ENCODE results near the gene AUTS2.

Gene AUTS2

GRCh38 chr7:70298780-70299471 lies 700.7 kb downstream of the AUTS2 start:
- no peak for DNase-seq

- no peak for DNase-seq
These were observed 701.2 kb downstream of the AUTS2 start for GRCh38 chr7:70299472-70299807.

GRCh38 chr7:70301673-70302185 lies 703.5 kb downstream of the AUTS2 start:
- no peak for DNase-seq

- no peak for DNase-seq
These were observed 705.0 kb downstream of the AUTS2 start for GRCh38 chr7:70303309-70303708.

GRCh38 chr7:70303780-70304179 lies 705.5 kb downstream of the AUTS2 start:
- DNase-seq: no peak

- no peak for DNase-seq
These were observed 707.9 kb downstream of the AUTS2 start for GRCh38 chr7:70306173-70306572.

GRCh38 chr7:70307544-70308106 lies 709.4 kb downstream of the AUTS2 start:
- DNase-seq: no peak

- DNase-seq: no peak
These were observed 714.1 kb downstream of the AUTS2 start for GRCh38 chr7:70312336-70312735.

- DNase-seq: no peak
These were observed 715.0 kb downstream of the AUTS2 start for GRCh38 chr7:70313271-70313670.

- DNase-seq: no peak
These were observed 715.4 kb downstream of the AUTS2 start for GRCh38 chr7:70313687-70314086.

- DNase-seq: no peak
These were observed 715.9 kb downstream of the AUTS2 start for GRCh38 chr7:70314221-70314620.

GRCh38 chr7:70316745-70317144 lies 718.5 kb downstream of the AUTS2 start:
- no peak for DNase-seq

- DNase-seq: no peak
These were observed 719.1 kb downstream of the AUTS2 start for GRCh38 chr7:70317356-70317755.

- DNase-seq: no peak
These were observed 720.2 kb downstream of the AUTS2 start for GRCh38 chr7:70318511-70318910.

- DNase-seq: no peak
These were observed 720.8 kb downstream of the AUTS2 start for GRCh38 chr7:70319057-70319456.

GRCh38 chr7:70321016-70321590 lies 722.8 kb downstream of the AUTS2 start:
- DNase-seq: no peak

GRCh38 chr7:70322856-70323255 lies 724.6 kb downstream of the AUTS2 start:
- no peak for DNase-seq

GRCh38 chr7:70325509-70326101 lies 727.3 kb downstream of the AUTS2 start:
- no peak for DNase-seq

- DNase-seq: no peak
These were observed 736.0 kb downstream of the AUTS2 start for GRCh38 chr7:70334295-70334694.

- no peak for DNase-seq
These were observed 736.6 kb downstream of the AUTS2 start for GRCh38 chr7:70334871-70335270.

- DNase-seq: no peak
These were observed 738.3 kb downstream of the AUTS2 start for GRCh38 chr7:70336536-70336935.

- DNase-seq: no peak
These were observed 739.7 kb downstream of the AUTS2 start for GRCh38 chr7:70338015-70338414.

- no peak for DNase-seq
These were observed 742.0 kb downstream of the AUTS2 start for GRCh38 chr7:70340236-70340635.

GRCh38 chr7:70341446-70341845 lies 743.2 kb downstream of the AUTS2 start:
- no peak for DNase-seq

All from CD4-positive, alpha-beta T cell treated with Interleukin-15 for 1 hour (primary cell).